Heart right ventricle (tissue), 16 donors: ENCODE results near the gene KCTD1. TPM values are rescaled to one million over a fixed set of nuclear protein-coding genes. Genes with fewer than 3 reads are reported as not detected.

Experiments
- ATAC-seq, 8 donors: fragments of 200-7000 bp; cut with Tn5 transposase; one replicate each; pipeline ENCODE4 v1.9.1; 2020; ENCODE audit warnings: mild to moderate bottlenecking in 8 of 8, moderate library complexity in 8 of 8, moderate number of reproducible peaks in 1 of 8
- DNase-seq, 2 donors: peaks; one replicate each; pipeline ENCODE4 v3.0.0-alpha.2; 2020
- H3K27ac ChIP-seq, 10 donors: fragments of 200-600 bp; sonication (generic) in 2 of 10; one replicate each; pipeline versions ENCODE4 v1.5.0 to v1.8.0; 2020 to 2022; ENCODE audit warnings: mild to moderate bottlenecking in 3 of 10
- H3K27me3 ChIP-seq, 7 donors: fragments of 200-600 bp; one replicate each; pipeline ENCODE4 v1.8.0; 2021 to 2022; ENCODE audit warnings: mild to moderate bottlenecking in 2 of 7
- H3K36me3 ChIP-seq, 9 donors: fragments of 200-600 bp; sonication (generic) in 1 of 9; one replicate each; pipeline versions ENCODE4 v1.5.0 to v1.8.0; 2020 to 2022; ENCODE audit warnings: mild to moderate bottlenecking in 2 of 9
- H3K4me1 ChIP-seq, 9 donors: fragments of 200-600 bp; sonication (generic) in 1 of 9; one replicate each; pipeline versions ENCODE4 v1.5.0 to v1.8.0; 2020 to 2022; ENCODE audit warnings: mild to moderate bottlenecking in 4 of 9
- H3K4me3 ChIP-seq, 10 donors: fragments of 200-600 bp; sonication (generic) in 2 of 10; one replicate each; pipeline versions ENCODE4 v1.5.0 to v1.8.0; 2020 to 2022; ENCODE audit warnings: mild to moderate bottlenecking in 7 of 10, moderate library complexity in 2 of 10
- H3K9me3 ChIP-seq, 11 donors: fragments of 200-600 bp in 10 of 11; sonication (generic) in 2 of 11; one replicate each; pipeline versions ENCODE4 v1.5.0 to v1.8.0; 2013 to 2022; ENCODE audit warnings: mild to moderate bottlenecking in 2 of 11, control low read depth in 1 of 11, moderate library complexity in 1 of 11
- WGBS, 2 donors: extraction: QIAGEN DNeasy Blood & Tissue Kit; methylation state at CpG; one replicate each; pipeline ENCODE4 v1.1.7; 2013; ENCODE audit warnings: inconsistent platforms in 1 of 2; 5-methylcytosine and 5-hydroxymethylcytosine counted together
- intact Hi-C, 10 donors: fragments of 100-400 bp; cut with DNase I; formaldehyde crosslinking; loops; one replicate each; pipeline versions ENCODE4 v1.11.1 to v1.14.2; 2022
- polyA plus RNA-seq, 2 donors: library from polyadenylated mRNA; stranded (reverse); fragments of 200-250 nt; gene quantifications; one replicate each; pipeline ENCODE4 v1.2.3, GENCODE V29; 2013
- total RNA-seq, 10 donors: library from RNA; stranded (reverse); fragmentation: NEBNext Ultra II Directional in 3 of 10; extraction: Animal tissue kit (Norgen Biotek cat#: 25700) in 3 of 10; gene quantifications; one replicate each; pipeline versions ENCODE4 v1.2.1 to v1.2.4, GENCODE V29; 2021 to 2023
- TF ChIP-seq, protein P1 (sequence below), 9 donors: fragments of 200-600 bp; sonication (generic) in 2 of 9; IDR thresholded peaks; one replicate each; pipeline versions ENCODE4 v1.5.0 to v1.8.0; 2021 to 2022; ENCODE audit warnings: antibody characterized with exemption in 9 of 9, mild to moderate bottlenecking in 5 of 9, moderate library complexity in 1 of 9
- donor health status: Arrhythmogenic right ventricular cardiomyopathy.
- donor health status: ischemic (EF 13 %, LVEDD 7.1; RV severe dilation, severe dysfunction).
- donor health status: healthy with polysubstance abuse.
- donor health status: DM: no; HTN: yes; CAD: no.
- donor health status: DM: no; HTN: no; CAD: no.
- donor health status: ischemic (EF 25% LVEDD 6.9; RV normal size, moderate dysfunction).
- donor health status: ischemic (EF 25% LVEDD 5.7; RV mildly dilated, moderate dysfunction).
- donor health status: healthy.
- donor health status: DM: yes; HTN: yes; CAD: no.
- donor health status: Ischemic cardiomyopathy.
- donor health status: ischemic (EF 35%, LVEDD 5.7; RV mildly dilated, moderate dysfunction).
- donor health status: nonischemic (EF 11% LVEDD 7.7; RV severe dilation, severe dysfunction).
- donor health status: DM: yes; HTN: yes; CAD: no.
- donor health status: PGD.
- donor health status: ischemic (EF 29% LVEDD 5.4; RV normal size, mild dysfunction).
- donor health status: nonischemic (EF 23%, LVEDD 6.1; RV moderate dilation, normal function).

The KCTD1 gene
- total and polyA plus RNA-seq, 12 donors: 7.5 to 16.7 (median 10.7) TPM

DNA sequence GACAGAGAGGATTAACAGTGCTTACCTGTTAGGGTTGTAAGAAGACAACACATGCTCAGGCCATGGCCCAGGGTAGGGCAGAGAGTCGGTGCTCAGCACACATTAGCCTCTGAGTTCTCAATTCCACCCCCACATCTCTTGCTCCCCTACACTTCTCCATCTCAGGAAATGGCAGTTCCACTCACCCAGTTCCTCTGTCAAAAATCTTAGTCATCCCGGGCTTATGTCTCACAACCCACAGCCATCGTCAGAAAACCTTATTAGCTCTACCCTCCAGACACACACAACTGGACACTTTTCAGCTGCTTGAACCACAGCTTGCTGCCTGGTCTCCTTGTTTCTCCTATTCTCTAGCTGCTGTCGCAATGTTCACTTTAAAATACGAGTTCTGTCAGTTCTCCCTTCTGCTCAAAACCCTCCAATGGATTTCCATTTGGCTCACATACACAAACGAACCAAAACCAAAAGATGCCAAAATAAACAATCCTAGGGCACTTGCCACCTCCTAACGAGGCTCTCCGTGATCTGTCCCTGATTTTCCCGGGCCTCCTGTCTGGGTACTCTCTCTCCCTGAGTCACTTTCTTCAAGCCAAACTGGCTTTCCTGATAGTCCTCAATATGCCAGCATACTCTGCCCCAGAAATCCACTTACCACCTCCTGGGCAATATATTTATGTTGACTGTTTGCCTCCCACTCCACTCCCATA lies 89.7 kb downstream of the KCTD1 start:
- TF ChIP-seq, protein P1, sequence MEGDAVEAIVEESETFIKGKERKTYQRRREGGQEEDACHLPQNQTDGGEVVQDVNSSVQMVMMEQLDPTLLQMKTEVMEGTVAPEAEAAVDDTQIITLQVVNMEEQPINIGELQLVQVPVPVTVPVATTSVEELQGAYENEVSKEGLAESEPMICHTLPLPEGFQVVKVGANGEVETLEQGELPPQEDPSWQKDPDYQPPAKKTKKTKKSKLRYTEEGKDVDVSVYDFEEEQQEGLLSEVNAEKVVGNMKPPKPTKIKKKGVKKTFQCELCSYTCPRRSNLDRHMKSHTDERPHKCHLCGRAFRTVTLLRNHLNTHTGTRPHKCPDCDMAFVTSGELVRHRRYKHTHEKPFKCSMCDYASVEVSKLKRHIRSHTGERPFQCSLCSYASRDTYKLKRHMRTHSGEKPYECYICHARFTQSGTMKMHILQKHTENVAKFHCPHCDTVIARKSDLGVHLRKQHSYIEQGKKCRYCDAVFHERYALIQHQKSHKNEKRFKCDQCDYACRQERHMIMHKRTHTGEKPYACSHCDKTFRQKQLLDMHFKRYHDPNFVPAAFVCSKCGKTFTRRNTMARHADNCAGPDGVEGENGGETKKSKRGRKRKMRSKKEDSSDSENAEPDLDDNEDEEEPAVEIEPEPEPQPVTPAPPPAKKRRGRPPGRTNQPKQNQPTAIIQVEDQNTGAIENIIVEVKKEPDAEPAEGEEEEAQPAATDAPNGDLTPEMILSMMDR (IDR thresholded peaks at IDR 0.05): no peak
- Histone ChIP-seq H3K27ac (no peak overlapping the region), H3K36me3 (peaks cover 0 to 39% (median 4%) of the 10 kb centered on the region in 9 donors), H3K4me3 (no peak overlapping the region), H3K27me3 (no peaks in the 10 kb centered on the region), H3K4me1 (peaks cover 0 to 40% (median 13%) of the 10 kb centered on the region in 9 donors), H3K9me3 (no peaks in the 10 kb centered on the region)
- intact Hi-C loops: no loop called here
- DNase-seq: no peak
- no peak for ATAC-seq
- WGBS, 2 donors: 69 to 78% methylated on average over 9 of the region's 9 CpGs

DNA sequence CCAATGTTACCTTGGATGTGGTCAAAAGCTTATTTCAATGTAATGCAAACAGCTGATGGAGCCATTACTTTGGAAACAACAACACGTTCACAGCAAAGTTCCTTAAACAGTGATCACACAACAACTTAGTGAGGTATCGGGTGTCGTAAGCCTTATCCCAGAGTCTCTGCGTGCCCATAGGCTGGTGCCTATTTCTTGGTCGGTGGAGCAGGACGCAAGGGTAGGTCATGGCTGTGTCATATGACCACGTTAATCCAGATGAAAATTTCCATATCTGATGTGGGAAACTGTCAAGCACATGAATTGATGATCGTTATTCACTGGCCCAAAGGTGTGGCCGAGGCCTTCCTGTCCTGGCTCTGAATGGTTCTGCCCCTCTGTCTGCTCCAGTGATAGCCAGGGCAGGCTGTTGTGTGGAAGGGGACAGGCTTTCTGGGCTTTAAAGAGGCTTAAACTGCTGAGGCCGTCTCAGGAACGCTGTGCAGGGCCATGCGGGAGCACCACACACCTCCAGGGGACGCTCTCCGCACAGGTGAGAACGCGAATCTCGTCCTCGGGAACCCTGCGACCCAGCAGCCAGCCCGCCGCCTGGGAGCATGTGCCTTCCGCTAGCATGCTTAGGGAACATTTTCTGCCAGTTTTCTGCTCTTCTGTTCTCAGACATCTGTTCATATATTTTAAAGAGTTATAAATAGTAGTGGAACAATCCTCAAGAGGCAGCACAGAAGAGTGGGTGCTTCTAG lies 90.6 kb downstream of the KCTD1 start:
- intact Hi-C loops: no loop called here
- no peaks in the 10 kb centered on the region for H3K9me3 ChIP-seq
- no peaks in the 10 kb centered on the region for H3K27me3 ChIP-seq
- ATAC-seq: no peak
- H3K4me1 ChIP-seq: peaks cover 0 to 40% (median 13%) of the 10 kb centered on the region in 9 donors
- WGBS, 2 donors: 83 to 90% methylated on average over 22 of the region's 22 CpGs
- no peak for DNase-seq
- no peak overlapping the region for H3K4me3 ChIP-seq
- no peak overlapping the region for H3K27ac ChIP-seq
- TF ChIP-seq, protein P1 (IDR thresholded peaks at IDR 0.05): peak in 2 of 9 donors; percentile 16 to 31
- H3K36me3 ChIP-seq: peaks cover 0 to 39% (median 4%) of the 10 kb centered on the region in 9 donors

DNA sequence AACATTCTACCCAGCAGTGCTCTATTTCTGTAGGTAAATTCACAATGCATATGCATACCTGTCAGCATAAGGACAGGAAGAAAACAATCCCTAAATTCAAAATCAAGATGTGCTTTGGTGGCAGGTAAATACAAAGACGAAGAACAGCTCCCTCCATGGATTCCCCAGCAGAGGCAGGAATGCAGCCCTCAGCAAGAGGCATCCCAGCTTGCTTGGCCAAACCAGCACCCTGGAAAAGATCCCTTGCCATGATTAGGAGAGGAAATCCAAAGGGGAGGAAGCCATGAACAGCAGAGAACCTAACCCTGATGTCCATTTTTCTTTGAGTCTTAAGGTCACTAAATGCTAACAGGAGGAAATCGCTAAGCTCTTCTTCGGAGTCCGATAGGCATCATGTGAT lies 91.2 kb downstream of the KCTD1 start:
- H3K27me3 ChIP-seq: no peaks in the 10 kb centered on the region
- TF ChIP-seq, protein P1 (IDR thresholded peaks at IDR 0.05): no peak
- intact Hi-C loops: no loop called here
- no peak overlapping the region for H3K4me3 ChIP-seq
- ATAC-seq (no peak), DNase-seq (no peak)
- no peaks in the 10 kb centered on the region for H3K9me3 ChIP-seq
- H3K36me3 ChIP-seq: peaks cover 0 to 39% (median 4%) of the 10 kb centered on the region in 9 donors
- H3K4me1 ChIP-seq: peaks cover 0 to 40% (median 13%) of the 10 kb centered on the region in 9 donors
- WGBS, 2 donors: 88 to 92% methylated on average over 4 of the region's 4 CpGs
- no peak overlapping the region for H3K27ac ChIP-seq

DNA sequence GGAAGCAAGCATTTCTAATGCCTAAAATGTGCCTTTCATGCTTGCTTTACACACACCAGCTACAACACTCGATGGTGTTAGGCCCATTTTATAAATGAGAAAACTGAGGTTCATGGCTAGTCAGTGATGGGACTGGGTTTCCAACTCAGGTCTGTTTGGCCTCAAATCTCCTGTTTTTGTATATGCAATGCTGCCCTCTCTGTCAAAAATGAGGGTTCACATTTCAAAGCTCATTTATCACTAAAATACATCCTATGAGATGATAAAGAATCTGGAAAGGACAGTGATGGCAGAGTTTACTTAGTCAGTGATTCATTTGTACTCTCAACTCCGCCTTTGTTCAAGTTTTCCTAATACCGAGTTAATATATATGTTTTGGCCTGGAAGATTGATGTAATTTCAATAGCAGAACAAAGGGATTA lies 92.3 kb downstream of the KCTD1 start:
- H3K27ac ChIP-seq: no peak overlapping the region
- 89 to 92% methylated on average over 3 of the region's 3 CpGs for WGBS, 2 donors
- H3K27me3 ChIP-seq: no peaks in the 10 kb centered on the region
- no peaks in the 10 kb centered on the region for H3K9me3 ChIP-seq
- DNase-seq: no peak
- peaks cover 0 to 36% (median 8%) of the 10 kb centered on the region in 9 donors for H3K4me1 ChIP-seq
- no peak for ATAC-seq
- TF ChIP-seq, protein P1 (IDR thresholded peaks at IDR 0.05): no peak
- peaks cover 0 to 39% (median 4%) of the 10 kb centered on the region in 9 donors for H3K36me3 ChIP-seq
- H3K4me3 ChIP-seq: no peak overlapping the region
- intact Hi-C loops: no loop called here
